Measurements from ENCODE around the gene DNAJC18.

DNAJC18 gene

DNA sequence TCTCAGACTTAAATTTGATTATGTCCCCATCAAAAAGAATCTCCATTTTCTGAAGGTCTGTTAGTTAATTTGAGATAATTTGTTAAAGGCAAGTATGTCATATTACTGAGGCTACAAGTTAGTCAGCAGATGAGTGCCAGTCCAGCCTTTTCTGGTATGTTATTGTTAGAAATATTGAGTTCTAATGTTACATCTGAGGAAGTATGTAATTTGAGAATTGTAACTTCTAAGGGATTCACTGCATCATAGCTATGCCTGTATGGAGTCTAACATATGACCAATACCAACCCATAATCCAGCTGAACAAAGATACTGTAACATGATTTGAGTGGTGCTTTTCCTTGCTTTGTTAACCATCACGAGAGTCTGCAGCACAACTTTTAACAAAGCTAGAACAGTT, 70.1 kb downstream of the DNAJC18 start:
- no peak for DNase-seq (ENCODE audit: low read depth, low spot score)

DNA sequence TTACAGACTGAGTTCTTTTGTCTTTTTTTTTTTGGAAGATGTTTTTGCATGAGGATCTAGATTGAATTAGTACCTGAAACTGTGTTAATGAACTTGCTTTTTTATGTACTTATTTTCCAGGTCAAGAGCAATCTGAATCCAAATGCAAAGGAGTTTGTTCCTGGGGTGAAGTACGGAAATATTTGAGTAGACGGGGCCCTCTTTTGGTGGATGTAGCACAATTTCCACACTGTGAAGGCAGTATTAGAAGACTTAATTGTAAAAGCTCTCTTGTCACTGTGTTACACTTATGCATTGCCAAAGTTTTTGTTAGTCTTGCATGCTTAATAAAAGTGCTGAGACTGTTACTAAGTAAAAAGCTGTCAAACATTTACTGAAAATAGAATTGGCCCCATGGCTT, 70.7 kb downstream of the DNAJC18 start:
- DNase-seq (ENCODE audit: low read depth, low spot score): no peak

DNA sequence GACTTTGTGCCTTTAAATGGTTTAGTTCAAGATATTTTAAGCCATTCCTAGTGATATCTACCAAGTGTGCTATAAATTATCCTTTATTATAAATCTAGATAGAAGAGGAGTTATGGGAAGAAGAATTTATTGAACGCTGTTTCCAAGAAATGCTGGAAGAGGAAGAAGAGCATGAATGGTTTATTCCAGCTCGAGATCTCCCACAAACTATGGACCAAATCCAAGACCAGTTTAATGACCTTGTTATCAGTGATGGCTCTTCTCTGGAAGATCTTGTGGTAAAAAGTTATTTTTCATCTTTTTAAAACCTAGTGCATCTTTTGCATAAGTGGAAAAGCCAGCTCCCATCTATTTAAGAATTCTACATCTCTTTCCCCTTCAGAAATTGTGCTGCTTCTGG, 74.9 kb downstream of the DNAJC18 start:
- DNase-seq (ENCODE audit: low read depth, low spot score): no peak

DNA sequence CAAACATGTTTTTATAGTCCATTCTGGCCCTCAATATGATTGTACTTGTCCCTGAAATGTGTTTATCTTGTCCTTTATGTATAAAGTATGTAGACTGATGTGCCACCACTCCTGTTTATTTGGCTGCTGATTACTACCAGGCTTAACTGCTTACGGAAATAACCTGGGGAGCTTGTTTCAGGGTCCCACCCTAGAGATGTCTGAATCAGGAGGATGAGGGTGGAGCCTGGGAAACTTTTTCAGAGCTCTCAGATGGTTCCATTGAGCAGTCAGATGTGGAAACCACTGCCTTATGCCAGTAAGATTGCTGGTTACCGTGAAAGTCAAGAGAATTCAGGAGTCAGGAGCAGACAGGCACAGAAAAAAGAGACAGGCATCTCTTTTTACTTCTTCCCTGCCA, 75.4 kb downstream of the DNAJC18 start:
- DNase-seq (ENCODE audit: low read depth, low spot score): no peak

DNA sequence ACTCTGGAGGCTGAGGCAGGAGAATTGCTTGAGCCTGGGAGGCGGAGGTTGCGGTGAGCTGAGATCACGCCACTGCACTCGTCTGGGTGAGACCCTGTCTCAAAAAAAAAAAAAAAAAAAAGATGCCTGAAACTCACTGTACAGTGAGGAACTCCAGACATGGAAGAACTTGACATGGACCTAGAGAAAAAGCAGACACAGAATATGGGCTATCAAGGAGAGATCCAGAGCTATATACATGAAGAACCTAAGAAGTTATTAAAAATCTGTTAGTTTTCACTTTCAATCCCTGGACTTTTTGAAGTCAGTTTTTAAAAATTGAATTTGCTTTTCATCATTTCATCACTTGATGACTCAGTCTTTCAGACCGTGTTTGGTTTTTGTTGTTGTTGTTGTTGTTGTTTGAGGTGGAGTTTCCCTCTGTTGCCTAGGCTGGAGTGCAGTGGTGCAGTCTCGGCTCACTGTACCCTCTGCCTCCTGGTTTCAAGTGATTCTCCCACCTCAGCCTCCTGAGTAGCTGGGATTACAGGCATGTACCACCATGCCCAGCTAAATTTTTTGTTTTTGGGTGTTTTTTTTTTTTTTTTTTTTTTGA, 77.4 kb downstream of the DNAJC18 start:
- DNase-seq (ENCODE audit: low read depth, low spot score): no peak

DNA sequence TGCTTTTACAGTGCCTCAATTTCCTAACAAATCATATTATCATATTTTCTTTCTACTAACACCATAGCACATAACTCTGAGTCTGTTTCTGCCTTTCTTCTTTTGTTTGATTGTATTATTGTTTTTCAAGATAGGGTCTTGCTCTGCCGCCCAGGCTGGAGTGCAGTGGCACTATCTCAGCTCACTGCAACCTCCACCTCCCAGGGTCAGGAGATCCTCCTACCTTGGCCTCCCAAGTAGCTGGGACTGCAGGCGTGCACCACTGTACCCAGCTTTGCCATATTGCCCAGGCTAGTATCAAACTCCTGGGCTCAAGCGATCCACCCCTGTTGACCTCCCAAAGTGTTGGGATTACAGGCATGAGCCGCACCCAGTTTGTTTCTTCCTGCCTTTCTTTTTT, 78.9 kb downstream of the DNAJC18 start:
- DNase-seq (ENCODE audit: low read depth, low spot score): no peak
